HepG2 (cell line): ENCODE data around the gene MRPS2. TPM values are rescaled to one million over a fixed set of nuclear protein-coding genes. Genes with fewer than 3 reads are reported as not detected.
A peak's percentile ranks its signal among the peaks of the same experiment; 100 is the strongest.

Source experiments
- ARID2 ChIP-seq: sonication (generic); formaldehyde crosslinking; IDR thresholded peaks from 2 replicates; pipeline ENCODE4 v1.8.1; 2022; ENCODE audit warnings: mild to moderate bottlenecking, missing genetic modification reagents, borderline replicate concordance
- BRCA1 ChIP-seq: sonication (generic); formaldehyde crosslinking; IDR thresholded peaks from 2 replicates; pipeline ENCODE4 v1.4.0; 2020; ENCODE audit warnings: missing genetic modification reagents
- CREBL2 ChIP-seq: sonication (generic); formaldehyde crosslinking; IDR thresholded peaks from 2 replicates; pipeline ENCODE4 v1.8.1; 2023; ENCODE audit warnings: missing genetic modification reagents, mild to moderate bottlenecking, borderline replicate concordance
- CREM ChIP-seq, 2 experiments: sonication (generic) in 1 of 2; formaldehyde crosslinking in 1 of 2; IDR thresholded peaks; 2 replicates each; pipeline versions ENCODE4 v1.4.0 to v1.6.1; 2016 to 2020; ENCODE audit warnings: antibody characterized with exemption in 1 of 2, mild to moderate bottlenecking in 1 of 2, missing genetic modification reagents in 1 of 2
- EEA1 ChIP-seq: sonication (generic); formaldehyde crosslinking; IDR thresholded peaks from 2 replicates; pipeline ENCODE4 v1.5.1; 2020; ENCODE audit warnings: mild to moderate bottlenecking, missing genetic modification reagents, borderline replicate concordance
- GABPA ChIP-seq, 2 experiments: IDR thresholded peaks; 2 replicates each; pipeline ENCODE4 v1.6.1; 2011 to 2016; ENCODE audit warnings: low read depth in 2 of 2, low read length in 1 of 2, missing biosample characterization in 1 of 2, missing genetic modification characterization in 1 of 2
- MAZ ChIP-seq, 2 experiments: sonication (generic) in 1 of 2; formaldehyde crosslinking in 1 of 2; IDR thresholded peaks; 2 replicates each; pipeline versions ENCODE4 v1.5.0 to v1.6.1; 2012 to 2020; ENCODE audit warnings: low read depth in 2 of 2, mild to moderate bottlenecking in 2 of 2, borderline replicate concordance in 1 of 2, improper control_type of control experiment in 1 of 2, low read length in 1 of 2, missing genetic modification reagents in 1 of 2, moderate library complexity in 1 of 2
- MEIS2 ChIP-seq: sonication (generic); formaldehyde crosslinking; IDR thresholded peaks from 2 replicates; pipeline ENCODE4 v1.9.0; 2021; ENCODE audit warnings: mild to moderate bottlenecking, missing genetic modification reagents
- PBX3 ChIP-seq: sonication (generic); formaldehyde crosslinking; IDR thresholded peaks from 2 replicates; pipeline ENCODE4 v1.8.1; 2023; ENCODE audit warnings: missing genetic modification reagents, inconsistent platforms, borderline replicate concordance
- PRMT3 ChIP-seq: sonication (generic); formaldehyde crosslinking; IDR thresholded peaks from 2 replicates; pipeline ENCODE4 v1.8.1; 2022; ENCODE audit warnings: low read depth, mild to moderate bottlenecking, moderate library complexity, missing genetic modification reagents, borderline replicate concordance
- SMAD9 ChIP-seq: sonication (generic); formaldehyde crosslinking; IDR thresholded peaks from 2 replicates; pipeline ENCODE4 v1.5.1; 2020; ENCODE audit warnings: mild to moderate bottlenecking, missing genetic modification reagents
- TRAFD1 ChIP-seq: sonication (generic); formaldehyde crosslinking; IDR thresholded peaks from 2 replicates; pipeline ENCODE4 v1.5.1; 2020; ENCODE audit warnings: missing genetic modification reagents, mild to moderate bottlenecking, borderline replicate concordance
- ZBTB8A ChIP-seq: sonication (generic); formaldehyde crosslinking; IDR thresholded peaks from 2 replicates; pipeline ENCODE4 v1.4.0; 2020; ENCODE audit warnings: mild to moderate bottlenecking, low read depth, missing genetic modification reagents, borderline replicate concordance
- ZEB1 ChIP-seq: IDR thresholded peaks from 2 replicates; pipeline ENCODE4 v1.6.1; 2012; ENCODE audit warnings: mild to moderate bottlenecking, low read depth, inconsistent platforms; ENCODE audit not compliant: insufficient replicate concordance
- ZGPAT ChIP-seq: IDR thresholded peaks from 2 replicates; pipeline ENCODE4 v1.6.1; 2016; ENCODE audit warnings: mild to moderate bottlenecking
- ZHX1 ChIP-seq: sonication (generic); formaldehyde crosslinking; IDR thresholded peaks from 2 replicates; pipeline ENCODE4 v1.8.1; 2022; ENCODE audit warnings: low read depth, mild to moderate bottlenecking, missing genetic modification reagents
- ZNF704 ChIP-seq: sonication (generic); formaldehyde crosslinking; IDR thresholded peaks from 2 replicates; pipeline ENCODE4 v1.8.1; 2023; ENCODE audit warnings: mild to moderate bottlenecking, inconsistent platforms, moderate library complexity, missing genetic modification reagents, borderline replicate concordance
- polyA plus RNA-seq, 8 experiments: library from polyadenylated mRNA; depleted of rRNA in 3 of 8; stranded (reverse) in 7 of 8; unstranded in 1 of 8; fragments of >200 nt; fragmentation: Illumina TruSeq in 4 of 8; extraction: Trizol in 4 of 8; gene quantifications; 2 replicates each; pipeline versions ENCODE4 v1.2.1 to v1.2.3, GENCODE V29; 2011 to 2016; ENCODE audit warnings: low read depth in 4 of 8, missing spikeins in 1 of 8, mixed read lengths in 1 of 8; ENCODE audit not compliant: insufficient read depth in 1 of 8
- total RNA-seq, 5 experiments: library from RNA; depleted of rRNA; stranded (reverse); fragments of >200 nt; fragmentation: Illumina TruSeq; extraction: Trizol; gene quantifications; 2 replicates each; pipeline ENCODE4 v1.2.3, GENCODE V29; 2016; ENCODE audit warnings: low read depth in 1 of 5

Gene MRPS2
- total and polyA plus RNA-seq, 2 of the 13 experiments (the other 11 are each of a cell fraction or from before 2014, with no cell fraction given), result 44.4 to 86.7 TPM

- TF ChIP-seq CREM (IDR thresholded peaks at IDR 0.05), result no peak
- TF ChIP-seq CREM (CRISPR knock-in tag; IDR thresholded peaks at IDR 0.05), result no peak
- no peak for TF ChIP-seq MAZ (IDR thresholded peaks at IDR 0.05; ENCODE audit: borderline replicate concordance, low read depth, low read length)
- no peak for TF ChIP-seq MAZ (CRISPR knock-in tag; IDR thresholded peaks at IDR 0.05; ENCODE audit: low read depth)
- no peak for TF ChIP-seq ARID2 (CRISPR knock-in tag)
- TF ChIP-seq ZEB1, result peak; percentile 54
- TF ChIP-seq ZNF704, result 0 out of 2 replicates have a peak, but pooled peaks have one; percentile 25
- peak; percentile 45; the same call in 1 of the 2 replicates for TF ChIP-seq ZGPAT (CRISPR knock-in tag)
- no peak for TF ChIP-seq PRMT3
- no peak for TF ChIP-seq CREBL2 (CRISPR knock-in tag)
- TF ChIP-seq MEIS2, result peak; percentile 19; the same call in 1 of the 2 replicates
- TF ChIP-seq ZHX1 (CRISPR knock-in tag), result no peak
- no peak for TF ChIP-seq GABPA (IDR thresholded peaks at IDR 0.05; ENCODE audit: low read depth, low read length)
- TF ChIP-seq GABPA (CRISPR knock-in tag; IDR thresholded peaks at IDR 0.05; ENCODE audit: low read depth), result no peak
- TF ChIP-seq BRCA1, result no peak
- TF ChIP-seq PBX3 (CRISPR knock-in tag), result no peak
- TF ChIP-seq EEA1, result no peak
- TF ChIP-seq ZBTB8A (CRISPR knock-in tag), result no peak
- TF ChIP-seq SMAD9 (CRISPR knock-in tag), result no peak
- TF ChIP-seq TRAFD1 (CRISPR knock-in tag), result no peak
Measured at GRCh38 chr9:135478829-135479468, 21.5 kb upstream of the MRPS2 start (continued).
